IMR-90 (cell line): Measurements from ENCODE around the gene HSD17B8. TPM values are rescaled to one million over a fixed set of nuclear protein-coding genes. Genes with fewer than 3 reads are reported as not detected.
A peak's percentile ranks its signal among the peaks of the same experiment; 100 is the strongest.

Experiments used
- ATAC-seq: fragments of 200-7000 bp; cut with Tn5 transposase; 2 replicates; pipeline ENCODE4 v1.9.1; 2020; ENCODE audit warnings: low read depth, mild to moderate bottlenecking, moderate library complexity
- BruUV-seq: library from RNA; stranded (reverse); fragments of 400-500 nt; replicated peaks from 2 replicates; lab custom pipeline; 2021; lab: Mats Ljungman, UMichigan
- CTCF ChIA-PET: fragments of 300-600 bp; formaldehyde crosslinking; extraction: SDS; loops from one replicate; lab custom pipeline; 2021; ENCODE audit warnings: antibody characterized with exemption; lab: Yijun Ruan, JAX
- POLR2A ChIA-PET: fragments of 300-600 bp; sonication (Branson Sonifier 250); formaldehyde crosslinking; loops from one replicate; lab custom pipeline; 2022; ENCODE audit warnings: antibody characterized with exemption; ENCODE audit not compliant: unreplicated experiment; lab: Charles Lee
- DNase-seq: peaks from one replicate; pipeline ENCODE4 v3.0.0; 2013
- H2AFZ ChIP-seq: replicated peaks from 2 replicates; pipeline ENCODE3; 2013; ENCODE audit warnings: low read length, mild to moderate bottlenecking; ENCODE audit not compliant: poor library complexity
- H2AK5ac ChIP-seq: 2 replicates; pipeline ENCODE4 v1.6.1; 2013; ENCODE audit warnings: low read depth, low read length, inconsistent platforms
- H2AK9ac ChIP-seq: replicated peaks from 2 replicates; pipeline ENCODE3; 2013; ENCODE audit warnings: mild to moderate bottlenecking, low read depth, low read length, moderate library complexity; ENCODE audit not compliant: poor library complexity
- H2BK120ac ChIP-seq: 2 replicates; pipeline ENCODE4 v1.6.1; 2013; ENCODE audit warnings: low read depth, low read length, inconsistent platforms
- H2BK15ac ChIP-seq: 3 replicates; pipeline ENCODE4 v1.6.1; 2013; ENCODE audit warnings: low read depth, low read length, inconsistent platforms
- H2BK20ac ChIP-seq: 2 replicates; pipeline ENCODE4 v1.6.1; 2013; ENCODE audit warnings: low read depth, mild to moderate bottlenecking, inconsistent platforms, low read length, moderate library complexity
- H2BK5ac ChIP-seq: 2 replicates; pipeline ENCODE4 v1.6.1; 2013; ENCODE audit warnings: mild to moderate bottlenecking, low read depth, low read length, inconsistent platforms; ENCODE audit not compliant: poor library complexity, severe bottlenecking
- H3K14ac ChIP-seq: replicated peaks from 2 replicates; pipeline ENCODE4 v1.6.1; 2013; ENCODE audit warnings: low read depth, low read length, inconsistent platforms
- H3K18ac ChIP-seq: 2 replicates; pipeline ENCODE4 v1.6.1; 2013; ENCODE audit warnings: low read depth, low read length, control low read depth
- H3K23ac ChIP-seq: 2 replicates; pipeline ENCODE4 v1.6.1; 2013; ENCODE audit warnings: low read depth, low read length, inconsistent platforms
- H3K27ac ChIP-seq: 2 replicates; pipeline ENCODE4 v1.5.1; 2013; ENCODE audit warnings: mild to moderate bottlenecking, control low read depth, low read length; ENCODE audit not compliant: insufficient read depth
- H3K27me3 ChIP-seq: 2 replicates; pipeline ENCODE4 v1.6.1; 2013; ENCODE audit warnings: low read length; ENCODE audit not compliant: control insufficient read depth, insufficient read depth
- H3K36me3 ChIP-seq: 2 replicates; pipeline ENCODE4 v1.6.1; 2013; ENCODE audit warnings: low read length, mixed read lengths; ENCODE audit not compliant: control insufficient read depth, insufficient read depth
- H3K4ac ChIP-seq: 2 replicates; pipeline ENCODE4 v1.6.1; 2013; ENCODE audit warnings: low read depth, low read length, inconsistent platforms
- H3K4me1 ChIP-seq: 2 replicates; pipeline ENCODE4 v1.6.1; 2013; ENCODE audit warnings: low read length, mixed read lengths; ENCODE audit not compliant: control insufficient read depth, insufficient read depth
- H3K4me2 ChIP-seq: 2 replicates; pipeline ENCODE4 v1.6.1; 2013; ENCODE audit warnings: low read depth, mild to moderate bottlenecking, control low read depth, low read length, moderate library complexity
- H3K4me3 ChIP-seq: 2 replicates; pipeline ENCODE4 v1.5.1; 2013; ENCODE audit warnings: low read depth, mild to moderate bottlenecking, control low read depth, low read length, moderate library complexity; ENCODE audit not compliant: insufficient read depth
- H3K56ac ChIP-seq: 2 replicates; pipeline ENCODE4 v1.6.1; 2013; ENCODE audit warnings: low read length, inconsistent platforms; ENCODE audit not compliant: insufficient read depth; ENCODE audit errors: extremely low read depth
- H3K79me1 ChIP-seq, 2 experiments: 2 replicates each; pipeline ENCODE4 v1.6.1; 2013; ENCODE audit warnings: low read length in 2 of 2, inconsistent platforms in 1 of 2, low read depth in 1 of 2
- H3K9ac ChIP-seq: 2 replicates; pipeline ENCODE4 v1.6.1; 2013; ENCODE audit warnings: low read depth, low read length, control low read depth
- H3K9me1 ChIP-seq: 2 replicates; pipeline ENCODE4 v1.6.1; 2013; ENCODE audit warnings: low read length, inconsistent platforms; ENCODE audit not compliant: insufficient read depth
- H3K9me3 ChIP-seq: 2 replicates; pipeline ENCODE4 v1.6.1; 2013; ENCODE audit warnings: low read length; ENCODE audit not compliant: control insufficient read depth, insufficient read depth
- H4K20me1 ChIP-seq: 2 replicates; pipeline ENCODE4 v1.6.1; 2013; ENCODE audit warnings: low read length, inconsistent platforms; ENCODE audit not compliant: insufficient read depth
- H4K5ac ChIP-seq: 2 replicates; pipeline ENCODE4 v1.6.1; 2013; ENCODE audit warnings: mild to moderate bottlenecking, low read depth, low read length, control low read depth
- H4K8ac ChIP-seq, 2 experiments: 2 replicates each; pipeline ENCODE4 v1.6.1; 2013; ENCODE audit warnings: low read depth in 2 of 2, low read length in 2 of 2, control low read depth in 1 of 2, inconsistent platforms in 1 of 2
- H4K91ac ChIP-seq: 2 replicates; pipeline ENCODE4 v1.6.1; 2013; ENCODE audit warnings: low read depth, low read length, inconsistent platforms; ENCODE audit not compliant: insufficient read depth
- BHLHE40 ChIP-seq: fragments of 150-350 bp; IDR thresholded peaks from 2 replicates; pipeline ENCODE4 v1.6.1; 2016; ENCODE audit warnings: mild to moderate bottlenecking, low read depth, low read length
- CEBPB ChIP-seq: IDR thresholded peaks from 2 replicates; pipeline ENCODE4 v1.6.1; 2012; ENCODE audit warnings: low read depth, low read length, improper control_type of control experiment
- CHD1 ChIP-seq: IDR thresholded peaks from 2 replicates; pipeline ENCODE4 v1.6.1; 2012; ENCODE audit warnings: low read depth, low read length, improper control_type of control experiment
- ELK1 ChIP-seq: fragments of 150-350 bp; IDR thresholded peaks from 2 replicates; pipeline ENCODE4 v1.6.1; 2016; ENCODE audit warnings: low read depth, mild to moderate bottlenecking, low read length, moderate library complexity, borderline replicate concordance
- FOS ChIP-seq: fragments of 150-350 bp; IDR thresholded peaks from 2 replicates; pipeline ENCODE4 v1.6.1; 2016; ENCODE audit warnings: low read depth, low read length
- MAFK ChIP-seq: IDR thresholded peaks from 2 replicates; pipeline ENCODE4 v1.6.1; 2012; ENCODE audit warnings: low read depth, low read length, improper control_type of control experiment
- MAZ ChIP-seq: IDR thresholded peaks from 2 replicates; pipeline ENCODE4 v1.6.1; 2012; ENCODE audit warnings: low read depth, mild to moderate bottlenecking, low read length, improper control_type of control experiment, moderate library complexity, borderline replicate concordance
- MXI1 ChIP-seq: IDR thresholded peaks from 2 replicates; pipeline ENCODE4 v1.6.1; 2012; ENCODE audit warnings: low read depth, mild to moderate bottlenecking, low read length, moderate library complexity, borderline replicate concordance
- NFE2L2 ChIP-seq: fragments of 150-350 bp; IDR thresholded peaks from 2 replicates; pipeline ENCODE4 v1.6.1; 2016; ENCODE audit warnings: low read depth, mild to moderate bottlenecking, low read length
- POLR2A ChIP-seq: IDR thresholded peaks from 2 replicates; pipeline ENCODE4 v1.6.1; 2012; ENCODE audit warnings: mild to moderate bottlenecking, low read depth, low read length
- RAD21 ChIP-seq: IDR thresholded peaks from 2 replicates; pipeline ENCODE4 v1.6.1; 2012; ENCODE audit warnings: low read length, improper control_type of control experiment
- RFX5 ChIP-seq: IDR thresholded peaks from 2 replicates; pipeline ENCODE4 v1.8.0; 2012; ENCODE audit warnings: low read depth, mild to moderate bottlenecking, low read length, moderate library complexity
- WGBS, 2 experiments: methylation state at CpG; one replicate each; pipeline versions ENCODE4 v1.1.5 to v1.1.7; 2013; ENCODE audit warnings: missing lambda C conversion rate in 2 of 2; ENCODE audit not compliant: insufficient read length in 1 of 2; ENCODE audit errors: extremely low coverage in 2 of 2; 5-methylcytosine and 5-hydroxymethylcytosine counted together
- dilution Hi-C: fragments of 300-500 bp; cut with HindIII; formaldehyde crosslinking; loops from one replicate; pipeline ENCODE4 v1.14.3; 2018; ENCODE audit warnings: low sequenced_read_pairs; ENCODE audit not compliant: unreplicated experiment
- in situ Hi-C: fragments of 300-500 bp; cut with MboI; formaldehyde crosslinking; loops from 3 replicates; pipeline ENCODE4 v1.14.3; 2019; ENCODE audit warnings: low sequenced_read_pairs, inconsistent platforms, mixed read lengths
- intact Hi-C: fragments of 100-400 bp; cut with micrococcal nuclease; formaldehyde crosslinking; loops from 2 replicates; pipeline ENCODE4 v1.10.0; 2022
- polyA plus RNA-seq, 3 experiments: library from polyadenylated mRNA; depleted of rRNA; stranded (reverse); fragments of >200 nt; gene quantifications; 2 replicates each; pipeline ENCODE4 v1.2.3, GENCODE V29; 2012; ENCODE audit warnings: low replicate concordance in 1 of 3
- total RNA-seq: library from RNA; depleted of rRNA; stranded (reverse); fragments of >200 nt; gene quantifications from 2 replicates; pipeline ENCODE4 v1.2.3, GENCODE V29; 2012
- TF ChIP-seq, protein P1 (sequence below): fragments of 150-350 bp; IDR thresholded peaks from 2 replicates; pipeline ENCODE4 v1.6.1; 2017; ENCODE audit warnings: mild to moderate bottlenecking, antibody characterized with exemption, low read length, low read depth
- TF ChIP-seq, protein P2 (sequence below): conservative IDR thresholded peaks from 2 replicates; pipeline ENCODE4 v1.5.1; 2012; ENCODE audit warnings: mild to moderate bottlenecking, low read depth, low read length, improper control_type of control experiment

The HSD17B8 gene
- total and polyA plus RNA-seq, 2 of the 4 experiments (the other 2 are of a cell fraction): 1.6 to 4.3 TPM

- peaks cover 40% of the 10 kb centered on the region for H3K36me3 ChIP-seq
- H3K79me1 ChIP-seq: peaks cover 21 to 82% of the 10 kb centered on the region in 2 experiments
- peak overlapping the region; percentile 62 for H2BK20ac ChIP-seq
- peak overlapping the region; percentile 37 for H4K91ac ChIP-seq
- peak overlapping the region; percentile 72 for H2AFZ ChIP-seq
- peak overlapping the region; percentile 78 for H2BK5ac ChIP-seq
- CTCF ChIA-PET: no interaction called here
- intact Hi-C loops: no loop called here
- H2AK5ac ChIP-seq: peak overlapping the region; percentile 36
- no peak overlapping the region for H3K4me3 ChIP-seq
- peaks cover 25% of the 10 kb centered on the region; the same call in 1 of the 2 replicates for H4K20me1 ChIP-seq
- H2AK9ac ChIP-seq: peak overlapping the region; percentile 89
- no peak overlapping the region for H3K9ac ChIP-seq
- no peaks in the 10 kb centered on the region for H3K27me3 ChIP-seq
- H3K4me1 ChIP-seq: peaks cover 34% of the 10 kb centered on the region
- in situ Hi-C loops: no loop called here
- H2BK15ac ChIP-seq: peak overlapping the region; percentile 11; the same call in 1 of the 3 replicates
- no peak overlapping the region for H3K56ac ChIP-seq
- peak overlapping the region; percentile 44; the same call in 1 of the 2 replicates for H3K14ac ChIP-seq
- DNase-seq: no peak
- peak overlapping the region in 1 of 2 experiments; percentile 80; a peak in 2 of 4 replicates for H4K8ac ChIP-seq
- no peak for ATAC-seq
- H4K5ac ChIP-seq: peak overlapping the region; percentile 18
- WGBS, 2 experiments: no CpG with 5 or more reads among the region's 3 CpGs
- peak overlapping the region; percentile 76 for H3K4ac ChIP-seq
- H3K27ac ChIP-seq: peak overlapping the region; percentile 94; the same call in 1 of the 2 replicates
- POLR2A ChIA-PET: no interaction called here
- H2BK120ac ChIP-seq: peak overlapping the region; percentile 59
- no TSS peak for BruUV-seq
- no peak overlapping the region for H3K18ac ChIP-seq
- H3K9me3 ChIP-seq: no peaks in the 10 kb centered on the region
- dilution Hi-C loops: no loop called here
- H3K4me2 ChIP-seq: no peak overlapping the region; the same call in 1 of the 2 replicates
- H3K23ac ChIP-seq: peak overlapping the region; percentile 81; the same call in 1 of the 2 replicates
- peaks cover 38% of the 10 kb centered on the region for H3K9me1 ChIP-seq
- TF ChIP-seq RFX5: no peak
- TF ChIP-seq BHLHE40: no peak
- no peak for TF ChIP-seq MXI1
- TF ChIP-seq ELK1: no peak
- no peak for TF ChIP-seq NFE2L2
- TF ChIP-seq, protein P1, sequence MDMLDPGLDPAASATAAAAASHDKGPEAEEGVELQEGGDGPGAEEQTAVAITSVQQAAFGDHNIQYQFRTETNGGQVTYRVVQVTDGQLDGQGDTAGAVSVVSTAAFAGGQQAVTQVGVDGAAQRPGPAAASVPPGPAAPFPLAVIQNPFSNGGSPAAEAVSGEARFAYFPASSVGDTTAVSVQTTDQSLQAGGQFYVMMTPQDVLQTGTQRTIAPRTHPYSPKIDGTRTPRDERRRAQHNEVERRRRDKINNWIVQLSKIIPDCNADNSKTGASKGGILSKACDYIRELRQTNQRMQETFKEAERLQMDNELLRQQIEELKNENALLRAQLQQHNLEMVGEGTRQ: no peak
- TF ChIP-seq MAZ: no peak
- TF ChIP-seq FOS: no peak
- TF ChIP-seq, protein P2, sequence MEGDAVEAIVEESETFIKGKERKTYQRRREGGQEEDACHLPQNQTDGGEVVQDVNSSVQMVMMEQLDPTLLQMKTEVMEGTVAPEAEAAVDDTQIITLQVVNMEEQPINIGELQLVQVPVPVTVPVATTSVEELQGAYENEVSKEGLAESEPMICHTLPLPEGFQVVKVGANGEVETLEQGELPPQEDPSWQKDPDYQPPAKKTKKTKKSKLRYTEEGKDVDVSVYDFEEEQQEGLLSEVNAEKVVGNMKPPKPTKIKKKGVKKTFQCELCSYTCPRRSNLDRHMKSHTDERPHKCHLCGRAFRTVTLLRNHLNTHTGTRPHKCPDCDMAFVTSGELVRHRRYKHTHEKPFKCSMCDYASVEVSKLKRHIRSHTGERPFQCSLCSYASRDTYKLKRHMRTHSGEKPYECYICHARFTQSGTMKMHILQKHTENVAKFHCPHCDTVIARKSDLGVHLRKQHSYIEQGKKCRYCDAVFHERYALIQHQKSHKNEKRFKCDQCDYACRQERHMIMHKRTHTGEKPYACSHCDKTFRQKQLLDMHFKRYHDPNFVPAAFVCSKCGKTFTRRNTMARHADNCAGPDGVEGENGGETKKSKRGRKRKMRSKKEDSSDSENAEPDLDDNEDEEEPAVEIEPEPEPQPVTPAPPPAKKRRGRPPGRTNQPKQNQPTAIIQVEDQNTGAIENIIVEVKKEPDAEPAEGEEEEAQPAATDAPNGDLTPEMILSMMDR: no peak
- no peak for TF ChIP-seq MAFK
- no peak for TF ChIP-seq CEBPB
- TF ChIP-seq CHD1: no peak
- no peak for TF ChIP-seq RAD21
- TF ChIP-seq POLR2A: no peak
These were observed 1.8 kb downstream of the HSD17B8 start for GRCh38 chr6:33206027-33206863.
